ENCODE data around the gene PDGFC.

PDGFC gene

DNA sequence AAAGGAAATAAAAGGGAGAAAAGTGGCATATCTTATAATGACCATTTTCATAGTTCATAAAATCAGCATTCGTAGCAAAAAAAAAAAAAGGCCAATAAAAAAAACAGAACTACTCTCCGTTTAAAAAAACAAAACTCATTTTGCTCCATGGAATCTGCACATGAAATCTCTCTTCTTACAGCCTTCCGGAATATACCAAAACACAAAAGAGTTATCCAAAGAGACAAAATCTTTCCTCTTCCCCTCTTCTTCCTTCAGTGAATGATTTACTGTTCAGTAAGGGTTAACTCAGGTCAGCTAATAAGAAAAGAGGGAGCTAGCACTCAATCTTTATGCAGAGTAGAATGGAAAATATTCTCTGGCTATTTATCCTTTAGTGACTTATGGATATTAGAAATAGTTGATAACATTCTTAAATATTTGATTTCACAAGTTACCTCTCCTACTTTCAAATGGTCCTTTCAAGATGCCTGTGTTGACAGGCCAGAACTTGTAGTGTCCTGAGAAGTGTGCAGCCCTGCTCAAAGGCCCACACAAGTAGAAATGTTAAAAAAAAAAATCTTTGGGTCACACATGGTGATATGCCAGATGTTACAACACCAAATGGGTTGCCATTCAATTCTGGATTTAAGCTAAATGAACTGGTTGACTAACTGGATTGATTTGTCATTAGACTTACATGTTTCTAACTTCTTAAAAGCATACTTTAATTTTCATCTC lies 42.1 kb downstream of the PDGFC start:
- H3K4me3 ChIP-seq (ENCODE audit: low read depth, low read length) = no peak overlapping the region
- TF ChIP-seq, protein P1, sequence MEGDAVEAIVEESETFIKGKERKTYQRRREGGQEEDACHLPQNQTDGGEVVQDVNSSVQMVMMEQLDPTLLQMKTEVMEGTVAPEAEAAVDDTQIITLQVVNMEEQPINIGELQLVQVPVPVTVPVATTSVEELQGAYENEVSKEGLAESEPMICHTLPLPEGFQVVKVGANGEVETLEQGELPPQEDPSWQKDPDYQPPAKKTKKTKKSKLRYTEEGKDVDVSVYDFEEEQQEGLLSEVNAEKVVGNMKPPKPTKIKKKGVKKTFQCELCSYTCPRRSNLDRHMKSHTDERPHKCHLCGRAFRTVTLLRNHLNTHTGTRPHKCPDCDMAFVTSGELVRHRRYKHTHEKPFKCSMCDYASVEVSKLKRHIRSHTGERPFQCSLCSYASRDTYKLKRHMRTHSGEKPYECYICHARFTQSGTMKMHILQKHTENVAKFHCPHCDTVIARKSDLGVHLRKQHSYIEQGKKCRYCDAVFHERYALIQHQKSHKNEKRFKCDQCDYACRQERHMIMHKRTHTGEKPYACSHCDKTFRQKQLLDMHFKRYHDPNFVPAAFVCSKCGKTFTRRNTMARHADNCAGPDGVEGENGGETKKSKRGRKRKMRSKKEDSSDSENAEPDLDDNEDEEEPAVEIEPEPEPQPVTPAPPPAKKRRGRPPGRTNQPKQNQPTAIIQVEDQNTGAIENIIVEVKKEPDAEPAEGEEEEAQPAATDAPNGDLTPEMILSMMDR (IDR thresholded peaks at IDR 0.05; ENCODE audit: low read depth, low read length) = no peak

- TF ChIP-seq, protein P1 (IDR thresholded peaks at IDR 0.05; ENCODE audit: low read depth, low read length) = no peak
Measured at GRCh38 chr4:156924774-156925315, 46.8 kb downstream of the PDGFC start.

GRCh38 chr4:156923525-156923924 lies 48.1 kb downstream of the PDGFC start:
- no peak overlapping the region for H3K4me3 ChIP-seq (ENCODE audit: low read depth, low read length)
- TF ChIP-seq, protein P1 (IDR thresholded peaks at IDR 0.05; ENCODE audit: low read depth, low read length) = no peak

More at GRCh38 chr4:156924774-156925315, 46.8 kb downstream of the PDGFC start:
- no peak overlapping the region for H3K4me3 ChIP-seq (ENCODE audit: low read depth, low read length)

DNA sequence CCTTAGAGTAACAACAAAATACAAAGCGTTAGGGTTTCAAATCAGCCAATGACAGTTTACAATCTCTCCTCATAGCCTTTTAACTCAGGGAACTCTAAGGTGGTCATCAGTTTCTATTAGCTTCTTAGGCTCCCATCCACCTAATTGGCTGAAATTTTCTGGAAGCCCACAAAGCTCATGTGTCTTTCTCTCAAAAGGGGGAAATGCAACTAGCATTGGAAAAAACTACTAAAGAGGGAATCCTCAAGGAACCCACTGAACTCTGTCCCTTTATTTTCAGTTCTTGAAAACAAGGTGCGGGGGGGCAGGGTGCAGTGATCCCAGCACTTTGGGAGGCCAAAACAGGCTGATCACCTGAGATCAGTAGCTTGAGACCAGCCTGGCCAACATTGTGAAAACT lies 56.4 kb downstream of the PDGFC start:
- TF ChIP-seq, protein P1 (IDR thresholded peaks at IDR 0.05; ENCODE audit: low read depth, low read length) = no peak
- H3K4me3 ChIP-seq (ENCODE audit: low read depth, low read length) = no peak overlapping the region

GRCh38 chr4:156913234-156913633 lies 58.4 kb downstream of the PDGFC start:
- no peak overlapping the region for H3K4me3 ChIP-seq (ENCODE audit: low read depth, low read length)
- TF ChIP-seq, protein P1 (IDR thresholded peaks at IDR 0.05; ENCODE audit: low read depth, low read length) = no peak

GRCh38 chr4:156909010-156909409 lies 62.6 kb downstream of the PDGFC start:
- TF ChIP-seq, protein P1 (IDR thresholded peaks at IDR 0.05; ENCODE audit: low read depth, low read length) = no peak
- no peak overlapping the region for H3K4me3 ChIP-seq (ENCODE audit: low read depth, low read length)

DNA sequence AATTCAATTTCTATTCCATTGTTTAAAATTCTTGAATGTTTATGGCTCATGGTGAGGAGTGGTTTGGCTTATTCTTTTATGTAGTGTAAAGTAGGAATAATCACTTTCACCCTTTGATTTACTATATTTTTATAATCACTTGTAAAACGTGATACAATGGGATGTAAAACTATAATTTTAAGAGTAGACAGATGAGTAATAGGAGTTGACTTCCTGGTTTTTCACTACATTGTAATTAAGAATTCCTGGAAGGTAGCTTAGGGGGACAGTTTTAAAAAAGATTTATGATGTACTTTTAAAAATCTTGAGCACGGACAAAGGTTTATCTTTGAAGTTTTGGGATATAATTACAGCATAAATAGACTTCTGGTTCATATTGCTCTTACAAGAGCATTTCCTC lies 65.3 kb downstream of the PDGFC start:
- TF ChIP-seq, protein P1 (IDR thresholded peaks at IDR 0.05; ENCODE audit: low read depth, low read length) = no peak
- H3K4me3 ChIP-seq (ENCODE audit: low read depth, low read length) = no peak overlapping the region
